ENCODE results near the gene CADPS2.
A peak's percentile ranks its signal among the peaks of the same experiment; 100 is the strongest.

The CADPS2 gene

DNA sequence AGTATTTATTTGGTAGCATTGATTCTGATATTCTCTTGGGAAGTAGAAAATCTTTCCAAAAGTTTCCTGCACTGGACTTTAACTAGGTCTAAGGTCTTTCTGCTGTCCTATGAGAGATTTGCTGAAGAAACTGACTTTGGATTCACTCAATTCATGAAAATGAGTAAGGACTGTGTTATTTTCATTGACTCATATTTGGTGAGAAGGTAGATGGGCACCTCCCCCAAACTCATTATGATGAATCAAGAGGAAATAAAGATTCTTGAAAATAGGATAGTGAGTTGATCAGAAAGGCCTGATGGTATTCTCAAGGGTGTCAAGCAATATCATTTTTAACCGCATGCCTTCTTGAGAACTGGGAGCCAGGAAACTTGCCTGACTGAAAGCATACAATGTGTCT is 297.6 kb downstream of the CADPS2 start:
- DNase-seq (ENCODE audit: low read depth in 1 of 2, low spot score in 1 of 2), result no peak
- in situ Hi-C loops (cut with HindIII; ENCODE audit: low pct_unique_long_range_greater_than_20kb, low sequenced_read_pairs), result no loop called here
- no peak for TF ChIP-seq JUND (IDR thresholded peaks at IDR 0.05; ENCODE audit: low read depth)

DNA sequence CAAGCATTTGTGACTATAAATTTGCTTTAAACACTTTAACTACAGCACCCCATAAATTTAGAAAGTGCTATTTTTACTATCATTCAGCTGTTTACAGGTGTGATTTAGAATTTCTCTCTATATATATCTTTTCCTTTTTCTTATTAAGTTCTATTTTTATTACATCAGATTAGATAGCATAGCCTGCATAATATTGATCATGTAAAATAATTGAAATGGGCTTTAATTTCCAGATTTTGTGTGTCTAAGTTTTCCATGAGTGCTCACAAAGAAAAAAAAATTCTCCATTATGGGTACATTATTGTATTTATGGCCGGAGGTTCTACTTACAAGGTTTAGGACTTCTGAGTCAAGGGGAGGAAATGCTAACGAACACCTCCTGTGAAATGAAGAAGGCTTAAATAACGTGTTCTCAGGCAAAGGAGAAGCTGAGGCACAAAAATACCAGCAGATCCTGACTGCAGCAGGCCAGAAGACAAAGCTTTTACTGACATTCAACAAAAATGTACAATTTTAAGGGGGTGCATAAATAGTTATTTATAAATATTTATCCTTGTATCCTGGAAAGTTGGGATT is 301.5 kb downstream of the CADPS2 start:
- in situ Hi-C loops (cut with HindIII; ENCODE audit: low pct_unique_long_range_greater_than_20kb, low sequenced_read_pairs), result no loop called here
- TF ChIP-seq JUND (IDR thresholded peaks at IDR 0.05; ENCODE audit: low read depth), result no peak
- DNase-seq (ENCODE audit: low read depth in 1 of 2, low spot score in 1 of 2), result no peak

DNA sequence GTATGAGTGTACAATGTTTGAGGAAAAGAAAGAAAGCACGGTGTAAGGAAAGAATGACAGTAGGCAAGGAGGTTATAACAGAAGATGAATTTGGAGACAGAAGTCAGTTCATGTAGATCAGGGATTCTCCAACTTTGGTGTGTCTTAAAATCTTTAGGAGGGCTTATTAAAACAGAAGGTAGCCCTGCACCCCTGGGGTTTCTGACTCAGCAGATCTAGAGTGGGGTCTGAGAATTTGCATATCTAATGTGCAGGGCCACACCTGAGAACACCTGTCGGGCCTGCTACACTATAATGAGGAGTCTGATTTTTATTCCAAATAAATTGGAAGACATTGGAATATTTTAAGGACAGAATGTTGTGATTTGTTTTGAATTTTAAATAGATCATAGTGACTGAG is 307.9 kb downstream of the CADPS2 start:
- no peak for TF ChIP-seq JUND (IDR thresholded peaks at IDR 0.05; ENCODE audit: low read depth)
- no peak for DNase-seq (ENCODE audit: low read depth in 1 of 2, low spot score in 1 of 2)
- in situ Hi-C loops (cut with HindIII; ENCODE audit: low pct_unique_long_range_greater_than_20kb, low sequenced_read_pairs), result no loop called here

DNA sequence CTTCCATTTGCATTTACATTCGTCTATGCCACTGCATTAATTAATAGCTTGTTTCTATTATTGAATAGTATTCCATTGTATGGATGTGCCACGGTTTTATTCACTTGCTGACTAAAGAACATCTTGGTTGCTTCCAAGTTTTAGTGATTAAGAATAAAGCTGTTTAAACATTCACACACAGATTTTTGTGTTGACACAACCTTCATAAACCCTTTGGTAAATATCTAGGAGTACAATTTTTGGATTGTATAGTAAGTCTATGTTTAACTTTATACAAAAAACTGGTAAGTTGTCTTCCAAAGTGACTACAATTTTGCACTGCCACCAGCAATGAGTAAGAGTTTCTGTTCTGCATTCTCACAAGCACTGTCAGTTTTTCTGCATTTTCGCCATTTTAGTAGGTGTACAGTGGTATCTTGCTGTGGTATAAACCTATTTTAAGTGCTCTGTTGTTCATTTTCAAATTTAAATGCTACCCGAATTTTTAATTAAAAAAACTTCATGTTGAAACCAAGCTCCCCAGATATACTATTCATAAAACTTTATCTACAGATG is 308.7 kb downstream of the CADPS2 start:
- no peak for DNase-seq (ENCODE audit: low read depth in 1 of 2, low spot score in 1 of 2)
- TF ChIP-seq JUND (IDR thresholded peaks at IDR 0.05; ENCODE audit: low read depth), result no peak
- in situ Hi-C loops (cut with HindIII; ENCODE audit: low pct_unique_long_range_greater_than_20kb, low sequenced_read_pairs), result no loop called here

DNA sequence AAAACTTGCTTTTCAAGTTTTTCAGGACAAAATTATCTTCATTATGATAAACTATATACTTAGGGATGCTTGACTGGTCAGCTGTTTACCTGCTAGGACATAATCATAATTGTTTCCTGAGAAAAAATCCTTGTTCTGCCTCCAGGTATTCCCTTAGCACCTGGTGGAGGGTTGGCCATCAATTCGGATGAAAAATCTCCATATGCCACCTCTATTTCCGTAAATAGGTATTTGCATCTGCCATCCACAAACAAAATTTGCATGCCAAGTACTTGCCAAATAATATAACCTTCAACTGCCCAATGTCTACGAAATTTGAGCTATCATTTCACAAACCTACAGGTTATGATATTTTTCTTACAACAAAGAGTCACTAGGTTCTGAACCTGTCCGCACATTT is 313.6 kb downstream of the CADPS2 start:
- DNase-seq (ENCODE audit: low read depth in 1 of 2, low spot score in 1 of 2), result no peak
- in situ Hi-C loops (cut with HindIII; ENCODE audit: low pct_unique_long_range_greater_than_20kb, low sequenced_read_pairs), result no loop called here
- TF ChIP-seq JUND (IDR thresholded peaks at IDR 0.05; ENCODE audit: low read depth), result no peak

DNA sequence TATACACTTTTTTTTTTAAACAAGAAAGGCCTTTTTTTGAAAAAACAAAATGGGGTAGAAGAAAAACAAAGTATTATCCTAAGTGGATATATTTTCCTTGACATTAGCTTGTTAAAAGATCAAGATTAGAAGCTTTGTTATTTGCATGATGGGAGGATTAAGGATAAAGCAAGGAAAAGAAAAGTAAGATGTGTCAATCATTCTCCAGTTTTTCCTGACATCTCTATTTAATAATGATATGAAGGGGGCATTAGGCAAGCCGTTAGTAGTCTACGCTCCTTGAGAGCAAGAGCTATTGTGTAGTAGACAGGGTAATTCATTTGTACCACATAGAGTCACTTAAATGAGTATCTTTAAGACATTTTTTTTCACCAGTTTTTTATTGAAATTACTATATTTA is 324.9 kb downstream of the CADPS2 start:
- in situ Hi-C loops (cut with HindIII; ENCODE audit: low pct_unique_long_range_greater_than_20kb, low sequenced_read_pairs), result no loop called here
- DNase-seq (ENCODE audit: low read depth in 1 of 2, low spot score in 1 of 2), result no peak

DNA sequence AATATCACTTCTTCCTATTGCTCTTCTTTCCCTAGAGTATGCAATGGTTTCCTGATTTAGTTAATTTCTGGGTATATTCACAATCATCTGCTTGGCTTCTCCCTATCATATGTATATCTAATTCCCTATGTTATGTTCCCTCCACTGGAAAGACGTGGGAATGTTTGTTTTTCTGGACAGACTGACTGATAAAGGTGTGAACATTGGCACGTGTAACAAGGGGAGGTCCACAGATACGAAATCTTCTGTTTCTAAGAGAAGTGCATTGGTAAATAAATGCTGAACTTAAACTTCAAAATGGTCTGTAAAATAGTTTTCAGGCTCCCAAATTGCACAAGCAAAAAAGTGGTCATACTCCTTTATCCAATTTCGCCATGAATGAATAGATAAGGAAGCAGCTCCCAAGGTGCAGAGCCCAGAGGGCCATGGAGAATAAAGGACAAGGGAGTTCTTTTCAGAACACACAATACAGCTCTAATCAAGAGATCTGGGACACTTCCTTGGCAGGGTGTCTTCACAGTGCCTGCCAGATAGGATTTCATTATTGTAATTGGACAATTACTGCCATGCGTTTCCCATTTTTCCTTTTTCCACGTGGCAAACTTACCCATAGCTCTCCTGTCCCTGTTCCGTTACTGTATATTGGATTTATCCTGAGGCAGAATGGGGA is 329.3 kb downstream of the CADPS2 start:
- DNase-seq (ENCODE audit: low read depth in 1 of 2, low spot score in 1 of 2), result peak in 1 of 2 experiments; percentile 2
- in situ Hi-C loops (cut with HindIII; ENCODE audit: low pct_unique_long_range_greater_than_20kb, low sequenced_read_pairs), result no loop called here
- no peak for TF ChIP-seq JUND (IDR thresholded peaks at IDR 0.05; ENCODE audit: low read depth)

More for the DNA sequence above, 324.9 kb downstream of the CADPS2 start:
- TF ChIP-seq JUND (IDR thresholded peaks at IDR 0.05; ENCODE audit: low read depth), result no peak

DNA sequence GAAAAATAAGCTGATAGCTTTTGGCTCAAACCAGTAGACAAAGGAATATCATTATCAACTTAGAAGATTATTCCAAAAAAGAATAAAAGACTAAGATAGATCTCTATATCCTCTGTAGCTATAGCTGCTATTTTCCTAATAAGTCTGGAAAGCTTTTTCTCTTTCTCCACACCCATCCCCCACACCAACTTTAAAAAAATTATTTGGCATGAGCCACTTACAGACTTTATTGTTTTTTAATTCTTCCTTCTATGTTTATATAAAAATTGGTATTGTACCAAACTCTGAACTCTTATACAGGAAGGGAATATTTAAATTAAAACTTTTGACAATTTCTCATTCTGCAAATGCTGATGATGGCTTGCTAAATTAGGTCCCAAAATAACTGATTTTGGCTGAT is 330.0 kb downstream of the CADPS2 start:
- no peak for DNase-seq (ENCODE audit: low read depth in 1 of 2, low spot score in 1 of 2)
- in situ Hi-C loops (cut with HindIII; ENCODE audit: low pct_unique_long_range_greater_than_20kb, low sequenced_read_pairs), result no loop called here
- no peak for TF ChIP-seq JUND (IDR thresholded peaks at IDR 0.05; ENCODE audit: low read depth)

DNA sequence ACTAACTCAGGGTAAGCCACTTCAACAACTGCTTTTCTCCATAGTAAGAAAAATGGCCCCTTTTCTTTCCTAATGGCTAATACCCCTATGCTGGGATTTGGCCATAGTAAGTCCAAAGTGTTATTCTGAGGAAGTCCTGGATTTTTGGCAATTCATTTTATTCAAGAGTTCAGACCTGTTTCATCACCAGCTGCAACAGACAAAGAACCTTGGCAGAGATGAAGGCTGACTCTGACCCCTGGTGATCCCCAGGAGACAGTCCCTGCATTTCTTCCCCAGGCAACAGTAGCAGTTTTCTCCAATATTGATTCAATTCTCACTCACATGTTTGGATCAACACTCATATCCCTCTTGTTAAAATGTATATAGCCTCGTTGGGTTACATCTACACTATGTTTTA is 332.5 kb downstream of the CADPS2 start:
- DNase-seq (ENCODE audit: low read depth in 1 of 2, low spot score in 1 of 2), result no peak
- in situ Hi-C loops (cut with HindIII; ENCODE audit: low pct_unique_long_range_greater_than_20kb, low sequenced_read_pairs), result no loop called here
- no peak for TF ChIP-seq JUND (IDR thresholded peaks at IDR 0.05; ENCODE audit: low read depth)

DNA sequence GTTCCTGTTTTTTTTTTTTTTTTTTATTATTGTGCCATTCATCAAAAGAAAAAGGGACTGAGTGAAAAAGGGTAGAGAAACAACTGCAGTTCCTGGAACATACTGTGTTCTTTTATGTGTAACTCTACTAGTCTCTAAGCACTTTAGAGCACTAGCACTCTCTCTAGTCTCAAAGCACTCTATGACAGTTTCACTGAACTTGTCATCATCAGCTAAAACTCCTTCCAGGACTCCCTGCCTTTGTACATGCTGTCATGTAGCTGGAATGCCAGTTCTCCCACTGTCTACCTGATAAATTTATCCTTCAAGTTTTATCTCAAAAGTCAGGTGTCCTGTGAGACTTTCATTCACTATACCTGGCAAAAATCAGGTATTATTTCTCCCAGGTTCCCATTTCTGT is 333.5 kb downstream of the CADPS2 start:
- no peak for TF ChIP-seq JUND (IDR thresholded peaks at IDR 0.05; ENCODE audit: low read depth)
- in situ Hi-C loops (cut with HindIII; ENCODE audit: low pct_unique_long_range_greater_than_20kb, low sequenced_read_pairs), result no loop called here
- no peak for DNase-seq (ENCODE audit: low read depth in 1 of 2, low spot score in 1 of 2)

DNA sequence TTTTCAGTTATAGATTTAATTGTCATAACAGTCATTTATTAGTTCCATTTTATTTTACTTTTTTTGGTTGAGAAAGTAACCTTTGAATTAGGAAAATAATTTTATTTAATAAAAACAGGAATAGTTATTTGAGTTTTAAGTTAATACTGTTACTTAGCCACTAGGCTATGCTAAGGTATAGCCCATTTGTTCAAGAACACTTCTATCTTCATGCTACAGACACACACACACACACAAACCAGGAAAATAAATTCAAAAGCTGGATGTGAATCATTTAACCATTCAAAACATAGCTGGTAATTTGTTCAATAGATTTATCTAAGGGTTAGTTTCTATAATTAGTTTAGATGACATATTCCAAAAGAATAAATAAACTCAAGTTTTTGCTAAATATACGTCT is 335.7 kb downstream of the CADPS2 start:
- in situ Hi-C loops (cut with HindIII; ENCODE audit: low pct_unique_long_range_greater_than_20kb, low sequenced_read_pairs), result no loop called here
- DNase-seq (ENCODE audit: low read depth in 1 of 2, low spot score in 1 of 2), result peak in 1 of 2 experiments; percentile 11
- TF ChIP-seq JUND (IDR thresholded peaks at IDR 0.05; ENCODE audit: low read depth), result no peak

DNA sequence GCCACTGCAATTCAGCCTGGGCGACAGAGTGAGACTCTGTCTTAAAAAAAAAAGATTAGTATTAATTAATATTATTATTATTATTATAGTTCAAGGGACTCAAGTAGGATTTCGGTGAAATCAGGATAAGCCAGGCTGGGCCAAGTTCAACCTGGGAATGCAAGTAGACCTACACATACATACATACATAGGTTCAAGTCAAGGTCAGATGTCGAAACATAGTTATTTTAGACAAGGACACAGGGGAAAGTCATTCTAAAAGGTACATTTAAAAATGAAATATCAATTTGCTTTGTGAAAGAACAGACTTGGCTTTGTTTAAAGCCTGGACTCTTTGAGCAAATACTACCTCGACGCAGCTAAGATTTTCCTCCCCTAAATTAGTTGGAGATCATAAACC is 336.7 kb downstream of the CADPS2 start:
- in situ Hi-C loops (cut with HindIII; ENCODE audit: low pct_unique_long_range_greater_than_20kb, low sequenced_read_pairs), result no loop called here
- no peak for TF ChIP-seq JUND (IDR thresholded peaks at IDR 0.05; ENCODE audit: low read depth)
- no peak for DNase-seq (ENCODE audit: low read depth in 1 of 2, low spot score in 1 of 2)

DNA sequence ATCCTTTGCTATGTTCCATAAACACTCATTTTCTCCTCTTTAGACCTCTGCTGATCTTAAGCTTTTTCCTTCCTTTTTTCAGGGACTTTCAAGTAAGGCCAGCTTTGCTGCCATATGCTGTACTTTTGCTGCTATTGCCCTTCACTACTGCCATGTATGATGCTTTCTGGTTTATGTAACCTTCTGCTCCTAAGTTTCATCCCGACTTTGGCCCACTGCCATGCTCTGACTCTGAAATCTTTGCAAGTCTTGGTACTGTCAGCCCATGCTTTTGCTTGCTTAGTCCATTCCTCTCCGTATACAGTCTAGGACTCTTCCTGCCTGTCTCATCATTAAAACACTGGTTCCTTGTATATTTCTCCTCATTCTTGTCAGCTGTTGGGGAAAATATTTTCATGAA is 339.8 kb downstream of the CADPS2 start:
- in situ Hi-C loops (cut with HindIII; ENCODE audit: low pct_unique_long_range_greater_than_20kb, low sequenced_read_pairs), result no loop called here
- no peak for TF ChIP-seq JUND (IDR thresholded peaks at IDR 0.05; ENCODE audit: low read depth)
- DNase-seq (ENCODE audit: low read depth in 1 of 2, low spot score in 1 of 2), result no peak

Data from T47D (cell line).